ENCODE data around the gene SNCG. TPM values are rescaled to one million over a fixed set of nuclear protein-coding genes. Genes with fewer than 3 reads are reported as not detected.
"Not testable (repeated sequence)": the region's sequence is repeated elsewhere in the genome, so short reads cannot be mapped to it uniquely, and the experiment has no call there.

SNCG gene
- total RNA-seq, 1 donor from 2014 or later: 25.5 TPM

- Histone ChIP-seq H3K36me3 (ENCODE audit: control insufficient read depth, insufficient read depth, low read length) (no peaks in the 10 kb centered on the region), H3K4me3 (ENCODE audit: low read depth, low read length) (no peak overlapping the region), H3K27me3 (ENCODE audit: control insufficient read depth, insufficient read depth, low read length) (no peaks in the 10 kb centered on the region)
- DNase-seq (ENCODE audit: low read depth) (peak; percentile 75), FAIRE-seq (no peak)
- TF ChIP-seq CTCF (IDR thresholded peaks at IDR 0.05; ENCODE audit: insufficient read depth, low read length, severe bottlenecking): no peak
Observed at GRCh38 chr10:86931872-86932271, 26.5 kb upstream of the SNCG start.

GRCh38 chr10:86932674-86933073 lies 25.7 kb upstream of the SNCG start:
- H3K27me3 ChIP-seq (ENCODE audit: control insufficient read depth, insufficient read depth, low read length): no peaks in the 10 kb centered on the region
- FAIRE-seq: no peak
- no peak for DNase-seq (ENCODE audit: low read depth)
- no peaks in the 10 kb centered on the region for H3K36me3 ChIP-seq (ENCODE audit: control insufficient read depth, insufficient read depth, low read length)
- no peak overlapping the region for H3K4me3 ChIP-seq (ENCODE audit: low read depth, low read length)
- TF ChIP-seq CTCF (IDR thresholded peaks at IDR 0.05; ENCODE audit: insufficient read depth, low read length, severe bottlenecking): no peak

- DNase-seq (ENCODE audit: low read depth); H3K36me3 ChIP-seq (ENCODE audit: control insufficient read depth, insufficient read depth, low read length); FAIRE-seq: not testable (repeated sequence)
Observed at GRCh38 chr10:86934162-86934711, 24.2 kb upstream of the SNCG start.

GRCh38 chr10:86936661-86937501 lies 21.5 kb upstream of the SNCG start:
- H3K4me3 ChIP-seq (ENCODE audit: low read depth, low read length): no peak overlapping the region
- H3K36me3 ChIP-seq (ENCODE audit: control insufficient read depth, insufficient read depth, low read length): no peaks in the 10 kb centered on the region
- no peaks in the 10 kb centered on the region for H3K27me3 ChIP-seq (ENCODE audit: control insufficient read depth, insufficient read depth, low read length)
- FAIRE-seq (no peak), DNase-seq (ENCODE audit: low read depth) (peak; percentile 25)
- TF ChIP-seq CTCF (IDR thresholded peaks at IDR 0.05; ENCODE audit: insufficient read depth, low read length, severe bottlenecking): no peak

More at GRCh38 chr10:86934162-86934711, 24.2 kb upstream of the SNCG start:
- H3K4me3 ChIP-seq (ENCODE audit: low read depth, low read length); H3K27me3 ChIP-seq (ENCODE audit: control insufficient read depth, insufficient read depth, low read length): not testable (repeated sequence)

DNA sequence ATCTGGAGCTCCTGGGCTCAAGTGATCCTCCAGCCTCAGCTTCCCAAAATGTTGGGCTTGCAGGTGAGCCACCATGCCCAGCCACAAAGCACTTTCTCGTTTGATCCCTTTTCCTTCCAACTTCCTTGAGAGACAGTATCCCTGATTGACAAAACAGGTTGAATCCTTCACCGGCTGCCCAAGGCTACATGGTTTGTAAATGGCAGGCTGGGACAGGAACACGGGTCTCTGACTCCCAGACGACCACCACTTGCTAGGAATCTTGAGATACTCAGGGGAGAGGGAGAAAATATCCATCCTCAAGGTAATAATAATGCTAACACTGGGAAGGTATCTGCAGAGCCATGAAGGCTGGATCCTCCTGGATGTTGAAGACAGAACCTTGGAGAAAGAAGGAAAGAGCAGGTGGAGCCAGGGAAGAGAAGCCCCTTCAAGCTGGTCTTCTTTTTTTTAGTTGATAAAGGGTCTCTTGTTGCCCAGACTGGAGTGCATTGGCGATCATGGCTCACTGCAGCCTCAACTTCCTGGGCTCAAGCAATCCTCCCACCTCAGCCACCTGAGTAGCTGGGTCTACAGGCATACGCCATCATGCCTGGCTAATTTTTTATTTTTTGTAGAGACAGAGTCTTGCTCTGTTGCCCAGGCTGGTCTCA lies 20.8 kb upstream of the SNCG start:
- FAIRE-seq: no peak
- Histone ChIP-seq H3K36me3 (ENCODE audit: control insufficient read depth, insufficient read depth, low read length) (no peaks in the 10 kb centered on the region), H3K27me3 (ENCODE audit: control insufficient read depth, insufficient read depth, low read length) (peaks cover 3% of the 10 kb centered on the region), H3K4me3 (ENCODE audit: low read depth, low read length) (no peak overlapping the region)
- TF ChIP-seq CTCF (IDR thresholded peaks at IDR 0.05; ENCODE audit: insufficient read depth, low read length, severe bottlenecking): no peak
- no peak for DNase-seq (ENCODE audit: low read depth)

- DNase-seq (ENCODE audit: low read depth) (no peak), FAIRE-seq (no peak)
- no peak for TF ChIP-seq CTCF (IDR thresholded peaks at IDR 0.05; ENCODE audit: insufficient read depth, low read length, severe bottlenecking)
- H3K36me3 ChIP-seq (ENCODE audit: control insufficient read depth, insufficient read depth, low read length): no peaks in the 10 kb centered on the region
- peaks cover 3% of the 10 kb centered on the region for H3K27me3 ChIP-seq (ENCODE audit: control insufficient read depth, insufficient read depth, low read length)
- H3K4me3 ChIP-seq (ENCODE audit: low read depth, low read length): no peak overlapping the region
Observed at GRCh38 chr10:86938260-86938659, 20.1 kb upstream of the SNCG start.

DNA sequence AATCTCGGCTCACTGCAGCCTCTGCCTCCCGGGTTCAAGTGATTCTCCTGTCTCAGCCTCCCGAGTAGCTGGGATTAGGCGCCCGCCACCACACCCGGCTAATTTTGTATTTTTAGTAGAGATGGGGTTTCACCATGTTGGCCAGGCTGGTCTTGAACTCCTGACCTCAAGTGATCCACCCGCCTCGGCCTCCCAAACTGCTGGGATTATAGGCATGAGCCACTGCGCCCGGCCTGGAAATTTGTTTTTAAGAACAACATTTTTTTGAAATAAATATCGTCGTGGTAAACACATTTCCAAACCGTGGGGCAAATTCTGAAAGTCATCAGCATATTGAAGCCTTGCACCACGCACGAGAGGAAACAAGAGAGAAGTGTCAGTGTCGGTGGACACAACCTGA lies 18.3 kb upstream of the SNCG start:
- H3K36me3 ChIP-seq (ENCODE audit: control insufficient read depth, insufficient read depth, low read length); DNase-seq (ENCODE audit: low read depth); FAIRE-seq; H3K27me3 ChIP-seq (ENCODE audit: control insufficient read depth, insufficient read depth, low read length); H3K4me3 ChIP-seq (ENCODE audit: low read depth, low read length): not testable (repeated sequence)

Data from bronchial epithelial cell (primary cell).